Activated CD4-positive, alpha-beta T cell treated with anti-CD3 and anti-CD28 coated beads, Interleukin-2, amount 10 ng/mL, durations not matched to agents 24 days and 14 days (primary cell): ENCODE measurements around the gene CHIC2. TPM values are rescaled to one million over a fixed set of nuclear protein-coding genes. Genes with fewer than 3 reads are reported as not detected.

Source experiments
- DNase-seq: peaks from one replicate; pipeline ENCODE4 v3.0.0; 2022
- H3K27ac Mint-ChIP-seq: one replicate; pipeline ENCODE4 v1.8.0; 2022; ENCODE audit warnings: mild to moderate bottlenecking, mixed read lengths
- H3K27me3 Mint-ChIP-seq: one replicate; pipeline ENCODE4 v1.8.0; 2022; ENCODE audit warnings: mixed read lengths
- H3K36me3 Mint-ChIP-seq: one replicate; pipeline ENCODE4 v1.8.0; 2022; ENCODE audit warnings: low read depth, mild to moderate bottlenecking, mixed read lengths
- H3K4me1 Mint-ChIP-seq: one replicate; pipeline ENCODE4 v1.8.0; 2021; ENCODE audit warnings: mixed read lengths
- H3K4me3 Mint-ChIP-seq: one replicate; pipeline ENCODE4 v1.8.0; 2022; ENCODE audit warnings: mild to moderate bottlenecking, moderate library complexity, mixed read lengths
- H3K9me3 Mint-ChIP-seq: one replicate; pipeline ENCODE4 v1.8.0; 2021; ENCODE audit warnings: mixed read lengths
- intact Hi-C: fragments of 100-400 bp; cut with micrococcal nuclease; formaldehyde crosslinking; loops from one replicate; pipeline ENCODE4 v1.15.1; 2023
- total RNA-seq: library from RNA; stranded (reverse); gene quantifications from 2 replicates; pipeline ENCODE4 v1.2.3, GENCODE V29; 2022

The CHIC2 gene
- total RNA-seq, 1 donor from 2014 or later = 23.8 TPM

DNA sequence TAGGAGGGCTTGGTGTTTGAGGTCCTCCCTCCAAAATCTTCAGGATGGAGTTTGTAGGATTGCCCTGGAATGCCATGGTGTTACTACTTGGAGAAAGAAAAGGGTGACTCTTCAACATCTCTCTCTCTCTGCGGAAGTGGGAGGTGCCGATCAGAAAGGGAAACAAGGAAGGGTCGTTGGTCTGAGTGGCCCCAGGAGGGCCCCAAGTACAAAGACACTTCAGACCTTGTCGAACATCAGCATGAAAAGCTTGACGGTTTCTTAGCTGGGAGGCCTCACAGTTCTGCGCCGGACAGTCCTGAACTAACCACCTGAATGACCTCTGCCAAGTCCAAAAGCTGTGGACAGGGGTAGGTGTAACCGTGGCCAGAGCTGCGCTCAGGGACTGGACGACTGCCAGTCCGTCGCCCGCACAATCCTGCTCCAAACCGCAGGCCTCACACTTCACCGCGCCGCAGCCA, 34.9 kb upstream of the CHIC2 start:
- Mint-ChIP-seq H3K27ac (no peak overlapping the region), H3K36me3 (no peaks in the 10 kb centered on the region), H3K4me1 (peaks cover 29% of the 10 kb centered on the region), H3K4me3 (peak overlapping the region; percentile 59), H3K9me3 (no peaks in the 10 kb centered on the region), H3K27me3 (peaks cover 90% of the 10 kb centered on the region)
- intact Hi-C loops = loop anchor here (5.0 kb wide), 2 partner anchors 167 to 902 kb away; no protein-coding TSS in a partner anchor
- DNase-seq = no peak

DNA sequence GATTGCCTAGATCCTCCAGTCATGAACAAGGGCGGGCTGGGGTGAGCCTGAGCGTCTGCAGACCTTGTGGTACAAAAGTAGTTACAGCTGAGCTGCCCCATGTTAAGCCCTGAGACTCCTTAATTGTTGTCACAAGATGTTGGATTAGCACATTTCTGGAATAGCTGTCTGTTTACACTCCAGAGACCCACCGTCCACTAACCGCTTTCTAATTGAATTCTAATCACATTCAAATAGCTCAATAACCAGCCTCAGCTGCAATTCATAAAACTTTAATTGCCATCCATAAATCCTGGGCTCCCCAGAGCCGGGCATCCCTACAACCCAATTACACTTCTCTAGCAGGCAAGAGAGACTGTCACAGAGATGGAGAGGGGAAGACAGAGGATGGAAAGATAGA, 34.0 kb upstream of the CHIC2 start:
- peaks cover 91% of the 10 kb centered on the region for H3K27me3 Mint-ChIP-seq
- no peak overlapping the region for H3K27ac Mint-ChIP-seq
- no peaks in the 10 kb centered on the region for H3K9me3 Mint-ChIP-seq
- intact Hi-C loops = loop anchor here (5.0 kb wide), 2 partner anchors 166 to 901 kb away; no protein-coding TSS in a partner anchor
- H3K36me3 Mint-ChIP-seq = no peaks in the 10 kb centered on the region
- peaks cover 34% of the 10 kb centered on the region for H3K4me1 Mint-ChIP-seq
- no peak overlapping the region for H3K4me3 Mint-ChIP-seq
- no peak for DNase-seq

DNA sequence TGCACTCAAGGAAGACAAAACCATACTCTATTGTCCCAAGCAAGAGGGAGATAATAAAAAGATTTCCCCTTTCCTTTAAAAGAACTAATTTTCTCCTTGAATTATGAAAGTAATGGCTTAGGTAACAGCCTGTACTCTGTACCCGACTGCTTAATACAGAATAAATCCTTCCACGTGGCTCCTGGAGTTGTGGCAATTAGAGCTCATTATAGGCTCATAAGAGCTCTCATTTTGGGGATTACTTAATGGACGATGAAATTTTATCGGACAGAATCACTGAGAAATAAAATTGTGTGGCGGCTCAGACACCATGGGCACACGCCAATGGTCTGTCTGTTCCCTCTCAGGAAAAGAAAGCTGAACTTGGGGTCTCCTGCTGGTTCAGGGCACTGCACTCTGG, 32.7 kb upstream of the CHIC2 start:
- H3K27me3 Mint-ChIP-seq = peaks cover 91% of the 10 kb centered on the region
- intact Hi-C loops = loop anchor here (5.0 kb wide), 2 partner anchors 165 to 900 kb away; no protein-coding TSS in a partner anchor
- no peak overlapping the region for H3K4me3 Mint-ChIP-seq
- no peaks in the 10 kb centered on the region for H3K36me3 Mint-ChIP-seq
- no peaks in the 10 kb centered on the region for H3K9me3 Mint-ChIP-seq
- peaks cover 32% of the 10 kb centered on the region for H3K4me1 Mint-ChIP-seq
- no peak for DNase-seq
- no peak overlapping the region for H3K27ac Mint-ChIP-seq

DNA sequence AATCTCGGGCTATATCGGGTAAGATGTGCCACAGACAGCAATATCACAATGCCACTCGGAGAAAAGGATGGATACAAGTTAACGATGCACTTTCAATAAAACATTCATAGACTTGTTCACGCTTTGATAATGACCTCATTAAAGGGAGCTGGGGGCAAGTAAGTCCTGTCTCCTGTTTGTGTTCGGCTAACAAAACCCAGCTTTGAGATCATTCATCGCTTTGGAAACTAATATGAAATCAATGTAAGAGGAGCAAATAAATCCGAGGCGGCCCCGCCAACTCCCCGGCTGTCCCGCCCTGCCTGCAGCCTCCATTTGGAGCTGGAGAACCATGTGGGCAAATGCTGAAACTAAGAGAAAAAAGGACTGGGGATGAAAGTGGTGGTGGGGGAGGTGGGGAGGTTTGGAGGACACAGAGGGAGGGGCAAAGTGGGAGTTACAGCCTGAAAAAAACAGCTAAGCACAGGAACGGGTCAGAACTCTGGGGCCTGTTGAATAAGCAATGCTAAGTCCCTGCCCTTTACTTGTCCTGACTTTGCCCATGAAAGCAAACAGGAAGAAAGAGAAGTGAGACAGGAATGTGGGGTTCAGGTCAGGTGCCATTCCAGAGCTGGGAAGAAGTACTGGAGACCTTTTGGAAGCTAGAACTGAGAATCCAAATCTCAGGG, 32.0 kb upstream of the CHIC2 start:
- Mint-ChIP-seq H3K9me3 (no peaks in the 10 kb centered on the region), H3K4me1 (peaks cover 34% of the 10 kb centered on the region), H3K27ac (no peak overlapping the region), H3K27me3 (peaks cover 88% of the 10 kb centered on the region), H3K4me3 (no peak overlapping the region), H3K36me3 (no peaks in the 10 kb centered on the region)
- intact Hi-C loops = loop anchor here (5.0 kb wide), 2 partner anchors 164 to 899 kb away; no protein-coding TSS in a partner anchor
- DNase-seq = no peak

DNA sequence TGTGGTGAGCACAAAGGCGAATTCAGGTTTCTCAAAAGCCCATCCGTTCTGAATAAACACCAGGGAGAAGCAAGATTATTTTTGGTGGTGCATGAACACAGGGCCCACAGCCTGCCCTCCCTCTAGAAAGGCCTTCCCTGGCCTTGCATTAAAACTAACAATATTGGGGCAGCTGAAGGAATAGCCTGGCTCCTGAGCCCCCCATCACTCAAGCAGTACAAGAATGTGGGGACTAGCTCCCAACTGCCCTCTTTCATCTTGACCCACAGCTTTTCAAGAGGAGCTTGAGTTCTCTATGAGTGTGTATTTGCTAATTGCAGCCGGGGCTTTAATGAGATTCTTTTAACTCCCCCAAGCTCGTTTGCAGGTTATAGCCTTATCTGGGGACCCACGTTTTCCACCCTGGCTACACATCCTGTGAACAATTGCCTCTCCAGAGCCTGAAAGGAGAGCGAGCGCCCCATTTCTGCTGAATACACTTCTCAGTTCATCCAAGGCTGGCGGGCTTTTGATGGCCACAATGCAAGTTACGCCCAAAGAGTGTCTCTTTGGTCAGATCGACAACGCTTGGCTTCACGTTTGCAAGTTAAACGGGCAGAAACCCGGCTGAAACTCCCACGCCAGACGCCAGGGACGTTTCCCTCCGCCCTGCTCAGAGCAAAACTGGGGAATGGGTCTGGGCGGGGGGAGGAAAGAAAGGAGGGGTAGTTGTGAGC, 30.9 kb upstream of the CHIC2 start:
- Mint-ChIP-seq H3K36me3 (no peaks in the 10 kb centered on the region), H3K9me3 (no peaks in the 10 kb centered on the region), H3K27me3 (peaks cover 89% of the 10 kb centered on the region), H3K4me1 (peaks cover 34% of the 10 kb centered on the region), H3K4me3 (no peak overlapping the region), H3K27ac (no peak overlapping the region)
- intact Hi-C loops = loop anchor here (5.0 kb wide), 2 partner anchors 163 to 898 kb away; no protein-coding TSS in a partner anchor
- DNase-seq = no peak

DNA sequence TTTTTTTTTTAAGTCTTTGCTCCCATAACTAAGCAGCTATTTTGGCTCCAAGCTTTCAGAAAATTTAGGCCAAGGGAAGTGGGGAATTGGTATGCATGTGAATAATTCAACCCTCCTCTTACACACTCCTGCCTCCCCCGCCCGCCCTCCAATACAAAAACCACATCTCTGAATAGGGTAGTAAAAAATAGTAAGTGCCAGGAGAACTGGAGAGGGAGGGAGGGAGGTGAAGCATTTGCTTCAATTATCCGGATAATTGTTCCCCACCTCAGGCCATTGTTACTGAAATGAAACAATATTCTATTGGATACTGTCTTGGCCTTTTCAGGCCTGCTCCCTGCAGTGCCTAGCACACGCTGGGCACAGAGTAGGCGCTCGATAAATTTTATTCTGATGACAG, 30.0 kb upstream of the CHIC2 start:
- Mint-ChIP-seq H3K4me3 (no peak overlapping the region), H3K27ac (no peak overlapping the region), H3K27me3 (peaks cover 86% of the 10 kb centered on the region), H3K36me3 (no peaks in the 10 kb centered on the region), H3K9me3 (no peaks in the 10 kb centered on the region), H3K4me1 (peaks cover 29% of the 10 kb centered on the region)
- intact Hi-C loops = no loop called here
- no peak for DNase-seq

DNA sequence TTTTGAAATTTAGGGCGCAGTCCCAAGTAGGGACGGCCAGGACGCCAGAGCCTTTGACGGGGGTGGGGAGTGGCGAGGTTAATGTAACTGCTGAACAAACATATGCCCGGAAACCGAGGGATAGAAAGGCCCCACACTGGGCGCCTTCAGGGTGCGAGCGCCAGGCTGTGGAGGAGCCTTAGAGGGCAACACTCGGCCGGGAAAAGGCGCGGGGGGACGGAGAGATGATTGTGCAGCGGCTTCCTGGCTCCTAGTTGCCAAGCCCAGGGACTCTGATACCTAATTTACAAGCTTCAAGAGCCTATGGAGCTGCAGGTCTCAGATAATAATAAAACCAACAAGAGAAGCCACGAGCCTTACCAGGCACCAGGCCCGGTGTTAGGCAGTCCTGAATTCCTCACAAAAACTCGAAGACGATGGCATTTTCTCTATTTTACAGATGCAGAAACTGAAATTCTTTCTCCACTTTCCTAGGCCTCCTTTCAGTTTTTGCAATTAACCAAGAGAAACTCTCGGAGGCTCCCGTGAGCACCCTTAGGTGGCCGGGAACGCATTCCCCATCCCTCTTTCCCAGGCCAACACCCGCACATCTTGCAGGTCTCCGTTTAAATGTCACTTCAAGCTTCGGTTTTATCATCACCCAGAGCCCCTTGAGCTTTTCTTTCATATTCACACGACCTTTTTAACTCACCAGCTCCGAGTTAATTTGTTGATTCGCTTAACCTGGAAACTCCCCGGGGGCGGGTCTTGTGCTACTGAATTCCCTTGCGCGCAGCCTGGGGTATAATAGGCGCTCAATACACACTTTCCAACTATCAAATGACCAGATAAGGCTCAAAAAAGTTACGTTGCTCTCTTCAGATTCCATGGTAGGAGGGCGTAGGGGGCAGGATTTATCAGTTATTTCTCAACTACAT, 29.2 kb upstream of the CHIC2 start:
- no peaks in the 10 kb centered on the region for H3K9me3 Mint-ChIP-seq
- peak overlapping the region; percentile 17 for H3K4me3 Mint-ChIP-seq
- intact Hi-C loops = loop anchor here (2.0 kb wide), 1 partner anchor 15 kb away; no protein-coding TSS in a partner anchor
- DNase-seq = peak; percentile 62
- peaks cover 82% of the 10 kb centered on the region for H3K27me3 Mint-ChIP-seq
- H3K27ac Mint-ChIP-seq = no peak overlapping the region
- peaks cover 22% of the 10 kb centered on the region for H3K4me1 Mint-ChIP-seq
- no peaks in the 10 kb centered on the region for H3K36me3 Mint-ChIP-seq

DNA sequence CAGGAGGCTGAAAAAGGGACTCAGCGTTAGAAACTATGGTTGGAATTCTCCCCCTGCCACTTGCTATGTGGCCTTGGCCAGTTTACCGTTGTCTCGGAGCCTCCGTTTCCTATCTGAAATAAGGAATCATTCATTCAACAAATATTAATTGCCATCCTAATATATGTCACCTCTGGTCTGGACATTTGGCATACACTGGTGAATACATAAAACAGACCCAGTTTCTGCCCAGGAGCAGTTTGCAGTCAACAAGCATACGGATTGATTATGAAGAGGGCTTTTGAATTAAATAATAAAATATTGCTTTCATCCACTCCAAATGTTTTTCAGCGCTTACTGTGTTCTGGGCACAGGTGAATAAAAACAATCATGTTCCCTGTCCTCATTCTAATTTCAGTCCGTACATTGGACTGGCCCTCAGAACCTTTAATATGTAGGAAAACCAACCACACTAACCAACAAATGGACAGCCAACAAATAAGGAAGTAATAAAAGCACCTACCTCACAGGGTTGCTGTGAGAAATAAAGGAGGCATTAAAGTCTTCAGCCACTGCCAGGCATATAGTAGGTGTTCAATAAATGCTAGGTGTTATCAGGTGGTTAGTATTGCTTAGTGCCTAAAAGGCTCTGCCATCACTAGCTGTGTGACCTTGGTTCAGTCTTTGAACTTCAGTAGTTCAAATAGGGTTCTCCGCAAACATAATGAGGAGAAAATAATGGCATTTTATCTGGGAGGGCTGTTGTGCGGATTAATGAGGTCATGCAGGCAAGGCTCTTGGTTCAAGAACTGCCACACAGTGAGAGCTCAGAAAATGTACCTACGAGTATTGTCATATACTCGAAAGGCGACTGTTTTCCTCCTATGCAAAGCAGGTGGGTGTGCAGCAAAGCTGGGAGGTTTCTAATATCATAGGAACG, 28.3 kb upstream of the CHIC2 start:
- Mint-ChIP-seq H3K4me1 (peaks cover 21% of the 10 kb centered on the region), H3K27me3 (peaks cover 79% of the 10 kb centered on the region), H3K27ac (no peak overlapping the region), H3K36me3 (no peaks in the 10 kb centered on the region), H3K4me3 (peak overlapping the region; percentile 87), H3K9me3 (no peaks in the 10 kb centered on the region)
- intact Hi-C loops = loop anchor here (1.0 to 2.0 kb wide), 2 partner anchors 9 to 16 kb away; no protein-coding TSS in a partner anchor
- DNase-seq = no peak

DNA sequence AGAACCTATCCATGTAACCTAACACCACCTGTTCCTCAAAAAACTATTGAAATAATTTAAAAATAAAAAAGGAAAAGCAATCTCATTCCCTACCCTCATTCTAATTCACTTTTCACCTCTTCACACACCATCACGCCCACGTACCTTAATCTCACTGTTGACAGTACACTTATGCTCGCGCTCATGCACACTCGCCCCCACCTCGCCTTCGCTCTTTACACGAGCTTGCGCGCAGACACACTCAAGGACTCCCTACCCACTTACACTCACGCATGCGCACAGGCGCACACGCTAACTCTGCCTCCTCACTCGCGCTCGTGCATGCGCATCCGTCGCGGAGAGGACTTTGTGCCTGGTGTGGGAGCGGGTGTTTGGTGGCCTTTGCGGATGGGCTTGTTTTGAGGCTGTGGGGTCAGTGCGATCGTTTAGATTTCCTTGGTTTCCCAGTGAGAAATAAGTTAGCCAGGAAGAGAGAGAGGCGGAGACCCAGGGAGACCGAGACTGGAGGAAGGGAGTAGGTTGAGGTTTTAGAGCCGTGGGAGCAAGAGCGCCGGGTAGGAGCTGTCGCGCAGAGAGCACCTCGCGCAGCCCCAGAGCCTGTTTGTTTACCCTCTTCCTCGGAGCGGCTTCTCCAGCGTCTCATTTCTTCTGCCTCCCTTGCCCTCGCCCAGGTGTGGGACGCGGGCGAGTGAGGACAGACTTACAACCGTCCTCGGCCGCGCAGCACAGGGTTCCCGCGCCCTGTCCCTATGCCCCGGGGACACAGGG, 27.4 kb upstream of the CHIC2 start:
- no peaks in the 10 kb centered on the region for H3K9me3 Mint-ChIP-seq
- H3K27ac Mint-ChIP-seq = no peak overlapping the region
- H3K4me3 Mint-ChIP-seq = peak overlapping the region; percentile 87
- intact Hi-C loops = loop anchor here (1.0 to 2.0 kb wide), 3 partner anchors 9 to 27 kb away; partner anchors contain the start of gene CHIC2
- peak; percentile 93 for DNase-seq
- H3K4me1 Mint-ChIP-seq = peaks cover 21% of the 10 kb centered on the region
- H3K36me3 Mint-ChIP-seq = no peaks in the 10 kb centered on the region
- H3K27me3 Mint-ChIP-seq = peaks cover 77% of the 10 kb centered on the region

DNA sequence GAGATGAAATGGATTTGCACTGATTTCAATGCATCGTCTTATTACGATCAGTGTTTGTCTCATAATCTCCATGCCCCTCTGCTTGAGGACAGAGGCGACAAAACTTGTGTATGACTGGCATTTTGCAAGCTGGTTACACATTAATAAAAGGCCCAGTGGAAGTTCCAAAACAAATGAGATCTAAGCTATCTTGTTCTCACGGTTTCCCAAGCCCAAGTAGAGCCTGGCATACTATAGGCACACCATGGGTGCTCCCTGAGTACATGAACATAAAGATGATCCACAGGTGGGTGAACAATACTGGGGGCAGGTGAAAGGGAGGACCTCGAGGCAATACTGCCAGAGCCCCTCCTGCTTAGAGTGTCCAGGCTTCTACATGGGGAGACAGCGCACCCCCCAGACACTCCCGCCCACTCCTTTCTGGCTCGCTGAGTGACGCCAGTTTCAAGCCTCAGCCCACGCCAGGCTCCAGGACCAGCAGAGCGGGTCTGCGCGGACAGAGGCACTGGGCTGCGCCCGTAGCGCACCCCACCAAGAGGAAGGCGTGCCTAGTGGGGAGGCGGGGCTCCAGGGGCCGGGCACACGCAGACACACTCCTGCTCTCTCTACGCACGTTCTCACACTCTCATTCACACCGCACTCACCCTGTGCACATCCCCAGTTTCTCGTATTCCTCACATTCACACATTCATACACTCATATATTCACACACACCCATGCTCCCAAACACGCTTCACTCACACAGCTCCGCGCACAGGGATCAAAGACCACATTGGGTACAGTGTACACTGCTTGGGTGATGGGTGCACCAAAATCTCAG, 26.6 kb upstream of the CHIC2 start:
- Mint-ChIP-seq H3K36me3 (no peaks in the 10 kb centered on the region), H3K4me1 (peaks cover 19% of the 10 kb centered on the region), H3K4me3 (peak overlapping the region; percentile 87), H3K9me3 (no peaks in the 10 kb centered on the region), H3K27me3 (peaks cover 77% of the 10 kb centered on the region), H3K27ac (no peak overlapping the region)
- intact Hi-C loops = loop anchor here (2.0 kb wide), 1 partner anchor 26 kb away; the partner anchor contains the start of gene CHIC2
- no peak for DNase-seq

DNA sequence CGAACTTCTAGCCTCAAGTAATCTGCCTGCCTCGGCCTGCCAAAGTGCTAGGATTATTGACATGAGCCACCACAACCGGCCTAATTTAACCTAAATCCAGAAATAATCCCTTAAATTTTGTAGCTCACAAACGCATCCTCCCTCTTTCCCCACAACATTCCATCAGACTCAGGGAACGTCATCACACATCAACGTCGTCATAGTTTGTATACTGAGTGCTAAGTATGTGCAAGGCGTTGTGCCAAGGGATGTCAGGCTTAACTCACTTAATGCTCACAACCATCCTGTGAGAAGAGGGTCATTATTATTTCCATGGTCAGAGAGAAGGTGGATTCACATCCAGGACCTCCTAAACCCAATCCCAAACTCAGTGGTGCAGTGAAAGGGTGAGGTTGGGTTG, 26.0 kb upstream of the CHIC2 start:
- Mint-ChIP-seq H3K36me3 (no peaks in the 10 kb centered on the region), H3K27ac (no peak overlapping the region), H3K4me3 (no peak overlapping the region), H3K9me3 (no peaks in the 10 kb centered on the region), H3K4me1 (peaks cover 18% of the 10 kb centered on the region), H3K27me3 (peaks cover 74% of the 10 kb centered on the region)
- DNase-seq = no peak
- intact Hi-C loops = loop anchor here (2.0 kb wide), 1 partner anchor 26 kb away; the partner anchor contains the start of gene CHIC2
